ENCODE data around the gene HNRNPC.

DNA sequence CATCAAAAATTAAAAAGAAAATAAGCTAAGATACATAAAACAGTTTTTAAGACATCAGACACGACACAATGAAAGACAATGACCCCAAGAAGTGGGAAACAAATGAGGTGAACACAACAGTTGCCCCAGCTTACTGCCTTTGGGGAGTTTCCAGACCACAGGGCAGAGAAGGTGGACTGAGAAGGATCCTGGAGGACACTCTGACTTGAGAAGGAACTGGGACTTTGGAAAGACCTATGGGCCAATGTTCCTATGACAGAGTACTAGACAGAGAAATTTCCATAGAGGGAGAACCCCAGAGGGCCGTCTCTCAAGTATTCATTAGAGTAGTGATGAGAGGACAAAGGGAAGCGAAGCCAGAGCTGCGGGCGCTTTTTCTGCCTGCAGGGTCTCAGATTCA lies 107.2 kb downstream of the HNRNPC start:
- TF ChIP-seq CTCF (optimal IDR thresholded peaks at IDR 0.05 in 1 of 3, IDR thresholded peaks at IDR 0.05 in 1 of 3, conservative IDR thresholded peaks at IDR 0.05 in 1 of 3; ENCODE audit: extremely low read depth in 1 of 3, insufficient read depth in 2 of 3, low read length in 3 of 3) (no peak), EZH2 (IDR thresholded peaks at IDR 0.05; ENCODE audit: low read length) (no peak)
